Spinal cord (tissue), 10 donors: ENCODE data around the gene RAP1GAP2. TPM values are rescaled to one million over a fixed set of nuclear protein-coding genes. Genes with fewer than 3 reads are reported as not detected.

ENCODE experiments used
- DNase-seq, 6 donors: peaks; one replicate each; pipeline versions ENCODE4 v3.0.0 to v3.0.0-alpha.2; 2013 to 2015; ENCODE audit warnings: low spot score in 6 of 6, low read depth in 4 of 6
- H3K27ac ChIP-seq: one replicate; pipeline ENCODE4 v1.5.1; 2013; ENCODE audit warnings: low read depth, low read length, control low read depth
- H3K27me3 ChIP-seq: one replicate; pipeline ENCODE4 v1.6.1; 2013; ENCODE audit warnings: low read length; ENCODE audit not compliant: control insufficient read depth, insufficient read depth
- H3K36me3 ChIP-seq: one replicate; pipeline ENCODE4 v1.6.1; 2013; ENCODE audit warnings: low read length; ENCODE audit not compliant: control insufficient read depth, insufficient read depth
- H3K4me1 ChIP-seq: one replicate; pipeline ENCODE4 v1.6.1; 2013; ENCODE audit warnings: low read length; ENCODE audit not compliant: control insufficient read depth, insufficient read depth
- H3K4me3 ChIP-seq: one replicate; pipeline ENCODE4 v1.5.1; 2013; ENCODE audit warnings: low read depth, low read length, control low read depth
- H3K9me3 ChIP-seq: one replicate; pipeline ENCODE4 v1.6.1; 2013; ENCODE audit warnings: low read length; ENCODE audit not compliant: control insufficient read depth, insufficient read depth
- WGBS: methylation state at CpG from one replicate; pipeline ENCODE4 v1.1.5; 2013; ENCODE audit warnings: missing lambda C conversion rate; ENCODE audit not compliant: insufficient coverage; 5-methylcytosine and 5-hydroxymethylcytosine counted together
- long read RNA-seq, 4 donors: transcript quantifications; one replicate each; lab custom pipeline, GENCODE V29; 2026
- polyA plus RNA-seq, 2 donors: library from polyadenylated mRNA; unstranded; fragments of 120-200 nt; gene quantifications; one replicate each; pipeline ENCODE4 v1.2.1, GENCODE V29; 2013; ENCODE audit not compliant: insufficient read length in 2 of 2
- total RNA-seq, 2 donors: library from RNA; depleted of rRNA in 1 of 2; stranded (reverse); fragments of 120-200 nt in 1 of 2; fragments of >200 nt in 1 of 2; gene quantifications; one replicate each; pipeline versions ENCODE4 v1.2.3 to v1.2.4, GENCODE V29; 2013 to 2014
- donor health status: healthy.

RAP1GAP2 gene
- 10 to 100 TPM in 1 of 2 donors, 1 to 10 TPM in 1; 7.4 to 12.8 TPM for total RNA-seq
- polyA plus RNA-seq = 10 to 100 TPM; 19.4 to 22.0 TPM
- long read RNA-seq, donor 1, full-length matches to known transcripts = 28 of 28 reads
- long read RNA-seq, donor 1, partial matches to known transcripts = 0 of 28 reads
- long read RNA-seq, donor 1, other reads (novel, unspliced or antisense) = 0 of 28 reads
- long read RNA-seq, donor 2, full-length matches to known transcripts = 9 of 9 reads
- long read RNA-seq, donor 2, partial matches to known transcripts = 0 of 9 reads
- long read RNA-seq, donor 2, other reads (novel, unspliced or antisense) = 0 of 9 reads
- long read RNA-seq, donor 3, full-length matches to known transcripts = 11 of 11 reads
- long read RNA-seq, donor 3, partial matches to known transcripts = 0 of 11 reads
- long read RNA-seq, donor 3, other reads (novel, unspliced or antisense) = 0 of 11 reads
- long read RNA-seq, donor 4, full-length matches to known transcripts = 9 of 9 reads
- long read RNA-seq, donor 4, partial matches to known transcripts = 0 of 9 reads
- long read RNA-seq, donor 4, other reads (novel, unspliced or antisense) = 0 of 9 reads

- 84% methylated on average over 38 of the region's 39 CpGs for WGBS
- Histone ChIP-seq H3K4me1 (peaks cover 8% of the 10 kb centered on the region), H3K4me3 (no peak within 1 kb of the TSS), H3K36me3 (peaks cover 26% of the 10 kb centered on the region), H3K9me3 (no peaks in the 10 kb centered on the region), H3K27ac (no peak within 1 kb of the TSS), H3K27me3 (no peaks in the 10 kb centered on the region)
- no peak for DNase-seq
Measured at GRCh38 chr17:2796164-2797125, at the start of gene RAP1GAP2. Gene RAP1GAP2, plus strand, starts transcription at chr17:2796438. Its CDS starts 90 bp downstream, at chr17:2796528.

DNA sequence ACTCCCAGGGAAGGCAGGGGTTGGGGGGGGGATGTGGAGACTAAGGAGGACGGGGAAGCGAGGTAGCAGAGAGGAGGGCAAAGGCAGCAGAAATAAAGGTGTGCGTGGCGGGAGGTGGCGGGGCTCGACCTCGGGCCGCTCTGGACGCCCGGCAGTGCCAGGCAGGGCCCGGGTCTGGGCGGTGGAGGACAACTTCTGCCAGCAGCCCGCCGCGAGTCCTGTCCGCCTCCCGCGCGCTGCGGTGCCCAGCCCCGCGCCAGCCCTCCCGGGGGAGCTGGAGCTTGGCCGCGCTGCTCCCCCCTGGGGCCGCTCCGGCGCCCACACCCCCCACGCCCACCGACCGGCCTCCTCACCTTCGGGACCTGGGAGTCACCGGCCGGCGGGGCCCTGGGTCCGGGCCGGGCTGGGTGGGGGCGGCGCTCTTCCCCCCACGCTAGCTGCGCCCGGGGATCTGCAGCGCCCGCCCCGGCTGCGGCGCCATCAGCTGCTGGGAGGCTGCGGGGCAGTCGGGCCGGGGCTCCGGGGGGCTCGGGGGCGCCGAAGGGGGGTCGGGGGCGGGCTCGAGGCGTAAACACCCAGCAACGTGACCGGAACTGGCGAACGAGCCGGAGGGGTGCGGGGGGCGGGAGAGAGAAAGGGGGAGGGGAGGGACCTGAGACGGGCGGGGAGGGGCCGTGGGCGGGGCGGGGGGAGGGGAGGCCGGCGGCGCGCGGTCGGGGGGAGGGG is 47.0 kb upstream of the RAP1GAP2 start, which contains the start of gene CCDC92B:
TSS of gene CCDC92B (minus strand) at position 595 of the 726 bp plus-strand sequence. CDS start 14,507 bp downstream, outside the sequence.
- Histone ChIP-seq H3K36me3 (no peaks in the 10 kb centered on the region), H3K27ac (no peak within 1 kb of the TSS), H3K4me1 (peaks cover 32% of the 10 kb centered on the region), H3K4me3 (peak within 1 kb of the TSS; percentile 9), H3K9me3 (no peaks in the 10 kb centered on the region), H3K27me3 (peaks cover 6% of the 10 kb centered on the region)
- DNase-seq = peak in 3 of 6 donors; percentile 50 to 92 (median 85)
- 1% methylated on average over 46 of the region's 76 CpGs for WGBS

DNA sequence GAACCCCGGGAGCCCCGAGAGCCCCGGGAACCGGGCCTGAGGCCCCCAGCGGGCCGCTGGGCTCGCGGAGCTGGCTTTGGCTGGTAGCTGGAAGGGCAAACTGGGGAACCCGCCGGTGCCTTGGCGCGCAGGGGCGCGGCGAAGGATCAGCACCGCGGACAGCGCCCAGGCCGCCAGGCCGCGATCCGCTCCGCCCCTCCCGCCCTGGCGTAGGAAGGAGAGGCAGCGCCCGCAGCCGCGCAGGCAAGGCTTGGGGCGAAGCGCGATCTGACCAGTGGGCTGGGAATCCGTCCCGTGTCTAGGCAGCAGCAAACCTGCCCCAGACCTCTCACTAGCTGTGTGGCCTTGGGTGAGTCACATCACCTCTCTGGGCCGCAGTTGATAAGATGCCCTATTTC is 46.5 kb upstream of the RAP1GAP2 start:
- Histone ChIP-seq H3K4me3 (no peak overlapping the region), H3K4me1 (peaks cover 28% of the 10 kb centered on the region), H3K27me3 (peaks cover 9% of the 10 kb centered on the region), H3K9me3 (no peaks in the 10 kb centered on the region), H3K27ac (no peak overlapping the region), H3K36me3 (no peaks in the 10 kb centered on the region)
- DNase-seq = peak in 5 of 6 donors; percentile 33 to 88 (median 61)
- WGBS = 0% methylated on average over 34 of the region's 35 CpGs

- 76% methylated on average over 2 of the region's 2 CpGs for WGBS
- H3K27ac ChIP-seq = no peak overlapping the region
- no peaks in the 10 kb centered on the region for H3K36me3 ChIP-seq
- no peak for DNase-seq
- H3K27me3 ChIP-seq = peaks cover 12% of the 10 kb centered on the region
- H3K9me3 ChIP-seq = no peaks in the 10 kb centered on the region
- H3K4me1 ChIP-seq = peaks cover 24% of the 10 kb centered on the region
- no peak overlapping the region for H3K4me3 ChIP-seq
Measured at GRCh38 chr17:2750721-2751120, 45.5 kb upstream of the RAP1GAP2 start.

DNA sequence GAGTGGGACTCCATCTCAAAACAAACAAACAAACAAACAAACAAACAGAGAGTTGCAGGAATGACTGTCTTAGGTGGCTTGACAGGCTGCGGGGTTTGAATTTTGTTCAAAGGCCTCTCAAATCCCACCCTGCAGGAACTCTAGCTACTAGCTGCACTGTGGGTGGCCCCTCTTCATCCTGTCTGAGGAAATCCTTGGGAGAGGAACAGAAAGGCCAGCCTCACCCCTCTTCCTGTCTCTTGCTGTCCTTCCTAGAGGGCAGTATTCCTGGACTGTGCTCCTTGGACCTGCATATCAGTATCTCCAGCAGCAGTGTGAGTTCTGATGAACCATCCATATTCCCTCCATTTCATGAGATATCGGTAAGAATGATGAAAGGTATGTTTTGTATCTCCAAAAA is 44.7 kb upstream of the RAP1GAP2 start:
- Histone ChIP-seq H3K9me3 (no peaks in the 10 kb centered on the region), H3K4me1 (peaks cover 27% of the 10 kb centered on the region), H3K27ac (no peak overlapping the region), H3K4me3 (no peak overlapping the region), H3K27me3 (peaks cover 20% of the 10 kb centered on the region), H3K36me3 (no peaks in the 10 kb centered on the region)
- DNase-seq = no peak
- no CpG with 5 or more reads among the region's 2 CpGs for WGBS

DNA sequence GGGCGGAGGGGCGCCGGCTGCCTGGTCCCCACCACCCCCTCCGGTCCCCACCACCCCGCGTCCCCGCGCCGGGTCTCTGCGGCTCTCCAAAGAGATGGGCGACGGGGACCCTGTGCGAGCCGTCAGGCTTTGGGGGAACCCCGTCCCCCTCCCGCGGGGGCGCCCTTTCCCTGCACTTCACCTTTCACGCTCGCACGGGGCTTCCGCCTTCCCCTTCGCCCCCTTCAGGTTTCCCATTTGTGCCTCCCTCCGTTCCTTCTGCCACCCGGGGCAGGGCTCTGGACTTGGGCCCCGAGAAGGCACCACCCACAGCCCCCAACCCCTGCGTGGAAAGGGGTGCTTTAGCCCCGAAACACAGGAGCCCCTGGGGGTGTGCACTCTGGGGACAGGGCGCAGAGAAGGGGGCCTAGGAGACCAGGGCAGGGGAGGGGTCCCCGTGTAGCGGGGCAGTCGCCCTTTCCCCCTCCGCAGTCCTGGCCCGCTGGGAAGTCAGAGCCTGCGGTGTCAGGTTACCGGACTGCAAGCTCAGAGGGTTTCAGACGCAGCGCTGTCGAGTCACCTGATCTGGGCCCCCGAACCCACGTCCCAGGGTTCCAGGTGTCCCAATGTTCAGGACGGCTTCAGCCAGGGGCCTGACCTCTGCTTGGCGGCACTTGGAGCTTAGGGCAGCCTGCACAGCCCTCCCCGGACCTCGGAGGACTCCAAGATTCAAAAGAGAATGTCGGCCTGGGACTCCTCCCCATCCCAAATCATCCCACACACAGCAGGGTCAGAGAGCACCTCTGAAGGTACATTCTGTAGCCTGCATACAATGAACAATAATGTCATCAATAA is 40.1 kb upstream of the RAP1GAP2 start:
- 3% methylated on average over 43 of the region's 46 CpGs for WGBS
- H3K27me3 ChIP-seq = peaks cover 29% of the 10 kb centered on the region
- H3K27ac ChIP-seq = no peak overlapping the region
- no peak overlapping the region for H3K4me3 ChIP-seq
- no peak for DNase-seq
- H3K9me3 ChIP-seq = no peaks in the 10 kb centered on the region
- H3K4me1 ChIP-seq = peaks cover 12% of the 10 kb centered on the region
- H3K36me3 ChIP-seq = no peaks in the 10 kb centered on the region

- Histone ChIP-seq H3K9me3 (no peaks in the 10 kb centered on the region), H3K4me3 (no peak overlapping the region), H3K4me1 (peaks cover 12% of the 10 kb centered on the region), H3K27ac (no peak overlapping the region), H3K27me3 (peaks cover 22% of the 10 kb centered on the region), H3K36me3 (no peaks in the 10 kb centered on the region)
- DNase-seq = no peak
- 84% methylated on average over 3 of the region's 4 CpGs for whole genome bisulfite sequencing
Measured at GRCh38 chr17:2758870-2759269, 37.4 kb upstream of the RAP1GAP2 start.

- Histone ChIP-seq H3K4me1 (no peaks in the 10 kb centered on the region), H3K27ac (no peak overlapping the region), H3K27me3 (no peaks in the 10 kb centered on the region), H3K36me3 (no peaks in the 10 kb centered on the region), H3K9me3 (no peaks in the 10 kb centered on the region), H3K4me3 (no peak overlapping the region)
- no peak for DNase-seq
- 61% methylated on average over 10 of the region's 12 CpGs for WGBS
Measured at GRCh38 chr17:2770129-2770528, 26.1 kb upstream of the RAP1GAP2 start.
